D721Med (cell line): ENCODE results near the gene LMTK3.

Experiments
- DNase-seq: peaks from one replicate; pipeline ENCODE4 v3.0.0; 2011; ENCODE audit warnings: low spot score; ENCODE audit not compliant: insufficient read length
- FAIRE-seq: peaks from 2 replicates; lab custom pipeline; 2011; peaks lifted over from hg19 to GRCh38; lab: Jason Lieb, UNC
- TF ChIP-seq, protein P1 (sequence below): IDR thresholded peaks from 2 replicates; pipeline ENCODE4 v1.5.1; 2012; ENCODE audit warnings: mild to moderate bottlenecking, control low read depth; ENCODE audit not compliant: insufficient read depth; ENCODE audit errors: missing control alignments

Gene LMTK3

DNA sequence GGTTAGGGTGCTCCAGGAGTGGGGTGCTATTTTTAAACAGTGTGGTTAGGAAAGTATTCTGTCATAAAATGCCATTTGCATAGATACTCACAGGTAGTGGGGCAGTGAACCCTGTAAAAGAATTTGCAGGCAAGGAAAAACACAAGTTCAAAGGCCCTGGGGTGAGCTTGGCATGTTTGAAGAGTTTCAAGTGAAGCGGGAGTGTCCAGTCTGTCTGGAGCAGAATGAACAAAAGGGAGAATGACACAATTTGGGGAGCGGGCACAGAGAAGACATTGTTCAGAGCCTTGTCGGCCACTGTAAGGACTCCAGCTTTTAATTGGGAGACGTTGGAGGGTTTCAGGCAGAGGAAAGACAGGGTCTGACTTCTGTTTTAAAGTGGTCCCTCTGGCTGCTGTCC lies 63.1 kb downstream of the LMTK3 start:
- TF ChIP-seq, protein P1, sequence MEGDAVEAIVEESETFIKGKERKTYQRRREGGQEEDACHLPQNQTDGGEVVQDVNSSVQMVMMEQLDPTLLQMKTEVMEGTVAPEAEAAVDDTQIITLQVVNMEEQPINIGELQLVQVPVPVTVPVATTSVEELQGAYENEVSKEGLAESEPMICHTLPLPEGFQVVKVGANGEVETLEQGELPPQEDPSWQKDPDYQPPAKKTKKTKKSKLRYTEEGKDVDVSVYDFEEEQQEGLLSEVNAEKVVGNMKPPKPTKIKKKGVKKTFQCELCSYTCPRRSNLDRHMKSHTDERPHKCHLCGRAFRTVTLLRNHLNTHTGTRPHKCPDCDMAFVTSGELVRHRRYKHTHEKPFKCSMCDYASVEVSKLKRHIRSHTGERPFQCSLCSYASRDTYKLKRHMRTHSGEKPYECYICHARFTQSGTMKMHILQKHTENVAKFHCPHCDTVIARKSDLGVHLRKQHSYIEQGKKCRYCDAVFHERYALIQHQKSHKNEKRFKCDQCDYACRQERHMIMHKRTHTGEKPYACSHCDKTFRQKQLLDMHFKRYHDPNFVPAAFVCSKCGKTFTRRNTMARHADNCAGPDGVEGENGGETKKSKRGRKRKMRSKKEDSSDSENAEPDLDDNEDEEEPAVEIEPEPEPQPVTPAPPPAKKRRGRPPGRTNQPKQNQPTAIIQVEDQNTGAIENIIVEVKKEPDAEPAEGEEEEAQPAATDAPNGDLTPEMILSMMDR, result no peak
- no peak for FAIRE-seq
- DNase-seq, result no peak

DNA sequence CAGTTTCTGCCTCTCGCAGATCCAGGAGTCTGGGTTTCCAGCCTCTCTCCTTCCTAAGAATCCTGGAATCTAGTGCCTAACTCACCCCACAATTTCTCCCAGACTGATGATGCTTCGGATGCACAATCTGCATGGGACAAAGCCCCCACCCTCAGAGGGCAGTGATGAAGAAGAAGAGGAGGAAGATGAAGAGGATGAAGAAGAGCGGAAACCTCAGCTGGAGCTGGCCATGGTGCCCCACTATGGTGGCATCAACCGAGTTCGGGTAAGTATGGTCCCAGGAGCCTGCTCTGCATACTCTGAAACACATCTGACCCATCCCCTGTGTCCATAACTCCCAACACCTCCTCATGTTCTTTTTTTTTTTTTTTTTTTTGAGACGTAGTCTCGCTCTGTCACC lies 65.1 kb downstream of the LMTK3 start:
- DNase-seq, result no peak
- no peak for FAIRE-seq
- TF ChIP-seq, protein P1, result no peak

DNA sequence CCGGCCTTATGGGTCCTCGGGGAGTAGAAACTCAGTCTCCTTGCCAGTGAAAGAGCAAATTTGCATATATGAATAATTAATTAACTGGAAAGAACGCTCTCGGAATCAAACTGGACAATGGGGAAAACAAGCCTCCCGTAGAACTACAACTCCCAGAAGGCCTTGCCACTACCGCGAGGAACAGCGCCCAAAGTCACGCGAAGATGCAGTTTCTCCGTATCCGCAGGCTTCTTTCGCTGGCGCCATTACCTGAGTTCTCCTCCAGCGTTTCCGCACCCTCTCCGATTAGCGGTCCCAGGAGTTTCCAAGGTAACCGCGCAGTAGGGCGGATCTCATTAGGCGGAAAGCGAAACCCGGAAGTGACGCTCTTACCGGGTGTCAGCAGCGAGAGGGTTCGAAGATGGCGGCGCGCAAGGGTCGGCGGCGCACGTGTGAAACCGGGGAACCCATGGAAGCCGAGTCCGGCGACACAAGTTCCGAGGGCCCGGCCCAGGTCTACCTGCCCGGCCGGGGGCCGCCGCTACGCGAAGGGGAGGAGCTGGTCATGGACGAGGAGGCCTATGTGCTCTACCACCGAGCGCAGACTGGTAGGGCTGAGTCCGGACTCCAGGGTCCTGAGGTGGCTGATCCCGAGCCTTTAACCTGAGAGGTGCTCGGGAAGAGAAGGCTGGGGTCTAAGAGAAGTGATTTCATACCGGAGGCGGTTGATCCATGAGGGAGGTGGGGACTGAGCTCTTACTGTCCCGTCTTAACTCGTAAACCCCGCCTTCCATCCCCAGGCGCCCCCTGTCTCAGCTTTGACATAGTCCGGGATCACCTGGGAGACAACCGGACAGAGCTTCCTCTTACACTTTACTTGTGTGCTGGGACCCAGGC lies 65.8 kb downstream of the LMTK3 start, which contains the start of gene GRWD1:
Gene GRWD1, plus strand, starts transcription at position 378 of the 876 bp plus-strand sequence. Its CDS starts 23 bp downstream, at position 401.
- TF ChIP-seq, protein P1, result peak; percentile 13
- DNase-seq (peak; percentile 93), FAIRE-seq (peak; percentile 38)

DNA sequence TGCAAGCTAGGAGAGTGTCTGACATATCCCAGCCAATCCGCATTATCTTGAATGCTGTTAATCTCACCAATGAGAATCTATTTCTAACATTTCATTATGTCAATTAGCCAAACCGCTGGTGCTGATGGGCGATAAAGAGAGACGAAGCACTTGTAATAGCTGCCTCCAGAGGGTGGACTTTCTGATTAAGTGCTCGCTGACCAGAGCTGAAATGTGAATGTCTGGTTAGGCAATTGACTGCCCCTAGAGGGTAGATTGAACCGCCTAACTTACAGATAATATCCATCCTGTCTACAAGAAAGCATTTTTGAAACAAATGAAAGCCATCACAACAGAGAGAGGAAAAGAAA lies 66.4 kb downstream of the LMTK3 start:
- FAIRE-seq (peak; percentile 92), DNase-seq (peak; percentile 68)
- TF ChIP-seq, protein P1, result peak; percentile 32

DNA sequence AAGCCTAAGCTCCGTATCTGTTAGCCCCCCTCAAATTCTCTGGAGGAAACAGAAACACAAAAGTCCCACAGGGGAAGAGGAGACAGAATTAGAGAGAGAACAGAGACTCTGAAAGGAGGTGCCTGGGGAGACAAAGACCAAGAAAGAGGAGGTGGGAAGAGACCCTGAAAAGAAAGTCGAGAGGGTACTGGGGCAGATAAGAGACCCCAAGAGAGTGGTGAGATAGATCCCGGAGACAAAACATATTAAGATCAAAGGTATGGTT lies 66.8 kb downstream of the LMTK3 start:
- no peak for FAIRE-seq
- no peak for DNase-seq
- TF ChIP-seq, protein P1, result no peak

DNA sequence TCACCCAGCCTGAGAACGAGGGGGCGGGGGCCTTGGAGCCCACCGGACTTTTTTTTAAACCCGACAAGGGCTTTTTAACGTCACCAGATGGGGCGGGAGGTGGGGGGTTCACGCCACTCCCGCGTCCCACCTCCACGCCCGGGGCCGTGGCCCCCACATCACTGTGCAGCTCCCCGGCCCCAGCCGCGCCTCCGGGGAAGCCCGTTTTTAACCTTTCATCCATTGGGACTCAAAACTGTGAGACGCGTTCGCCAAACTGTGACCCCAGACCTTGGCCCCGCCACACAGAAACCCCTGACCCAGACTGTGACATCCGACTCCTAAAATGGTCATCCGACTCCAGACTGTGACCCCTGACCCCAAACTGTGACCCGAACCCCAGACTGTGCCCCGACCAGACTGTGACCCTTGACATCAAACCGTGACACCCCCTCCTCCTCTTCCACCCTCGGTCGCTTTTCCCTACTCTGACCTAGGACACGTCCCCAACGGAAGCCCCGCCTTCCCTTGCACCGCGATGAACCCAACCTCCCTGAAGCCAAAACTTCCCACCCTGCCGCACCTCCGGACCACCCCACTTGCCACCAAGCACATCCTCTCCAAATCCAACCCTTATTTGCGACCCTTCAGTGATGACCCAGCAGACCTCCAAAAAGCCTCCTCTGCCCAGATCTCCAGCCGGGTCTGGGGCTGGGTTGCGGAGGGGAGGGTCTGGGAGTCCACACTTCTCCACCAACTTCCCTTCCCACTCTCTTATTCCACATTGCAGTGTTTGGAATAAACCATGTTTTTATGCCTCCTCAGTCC lies 67.3 kb downstream of the LMTK3 start:
- FAIRE-seq (no peak), DNase-seq (no peak)
- TF ChIP-seq, protein P1, result no peak
